PFSK-1 (cell line): Measurements from ENCODE around the gene HEXIM1.

Experiments used
- FOXP2 ChIP-seq: optimal IDR thresholded peaks from 2 replicates; pipeline ENCODE3; 2011; ENCODE audit warnings: borderline replicate concordance, control low read depth, inconsistent platforms; ENCODE audit not compliant: insufficient read depth; ENCODE audit errors: extremely low read length, extremely low read depth
- POLR2AphosphoS5 ChIP-seq: IDR thresholded peaks from 2 replicates; pipeline ENCODE4 v1.6.1; 2012; ENCODE audit warnings: low read depth, mild to moderate bottlenecking, control low read depth, low read length, moderate library complexity
- SIN3A ChIP-seq: IDR thresholded peaks from 2 replicates; pipeline ENCODE4 v1.6.1; 2012; ENCODE audit warnings: mild to moderate bottlenecking, low read length, moderate library complexity, borderline replicate concordance; ENCODE audit not compliant: insufficient read depth
- TAF1 ChIP-seq: IDR thresholded peaks from 2 replicates; pipeline ENCODE4 v1.6.1; 2012; ENCODE audit warnings: low read length, control low read depth, borderline replicate concordance; ENCODE audit not compliant: insufficient read depth
- TF ChIP-seq, protein P1 (sequence below), 2 experiments: IDR thresholded peaks; 2 replicates each; pipeline versions ENCODE4 v1.6.1 to v1.8.0; 2011 to 2012; ENCODE audit warnings: low read depth in 2 of 2, low read length in 2 of 2, control low read depth in 1 of 2, inconsistent platforms in 1 of 2, mild to moderate bottlenecking in 1 of 2, moderate library complexity in 1 of 2; ENCODE audit not compliant: insufficient read depth in 1 of 2

The HEXIM1 gene

GRCh38 chr17:45102856-45103255 lies 45.4 kb upstream of the HEXIM1 start:
- TF ChIP-seq FOXP2 (no peak), SIN3A (no peak), POLR2AphosphoS5 (no peak), TAF1 (no peak)
- TF ChIP-seq, protein P1, sequence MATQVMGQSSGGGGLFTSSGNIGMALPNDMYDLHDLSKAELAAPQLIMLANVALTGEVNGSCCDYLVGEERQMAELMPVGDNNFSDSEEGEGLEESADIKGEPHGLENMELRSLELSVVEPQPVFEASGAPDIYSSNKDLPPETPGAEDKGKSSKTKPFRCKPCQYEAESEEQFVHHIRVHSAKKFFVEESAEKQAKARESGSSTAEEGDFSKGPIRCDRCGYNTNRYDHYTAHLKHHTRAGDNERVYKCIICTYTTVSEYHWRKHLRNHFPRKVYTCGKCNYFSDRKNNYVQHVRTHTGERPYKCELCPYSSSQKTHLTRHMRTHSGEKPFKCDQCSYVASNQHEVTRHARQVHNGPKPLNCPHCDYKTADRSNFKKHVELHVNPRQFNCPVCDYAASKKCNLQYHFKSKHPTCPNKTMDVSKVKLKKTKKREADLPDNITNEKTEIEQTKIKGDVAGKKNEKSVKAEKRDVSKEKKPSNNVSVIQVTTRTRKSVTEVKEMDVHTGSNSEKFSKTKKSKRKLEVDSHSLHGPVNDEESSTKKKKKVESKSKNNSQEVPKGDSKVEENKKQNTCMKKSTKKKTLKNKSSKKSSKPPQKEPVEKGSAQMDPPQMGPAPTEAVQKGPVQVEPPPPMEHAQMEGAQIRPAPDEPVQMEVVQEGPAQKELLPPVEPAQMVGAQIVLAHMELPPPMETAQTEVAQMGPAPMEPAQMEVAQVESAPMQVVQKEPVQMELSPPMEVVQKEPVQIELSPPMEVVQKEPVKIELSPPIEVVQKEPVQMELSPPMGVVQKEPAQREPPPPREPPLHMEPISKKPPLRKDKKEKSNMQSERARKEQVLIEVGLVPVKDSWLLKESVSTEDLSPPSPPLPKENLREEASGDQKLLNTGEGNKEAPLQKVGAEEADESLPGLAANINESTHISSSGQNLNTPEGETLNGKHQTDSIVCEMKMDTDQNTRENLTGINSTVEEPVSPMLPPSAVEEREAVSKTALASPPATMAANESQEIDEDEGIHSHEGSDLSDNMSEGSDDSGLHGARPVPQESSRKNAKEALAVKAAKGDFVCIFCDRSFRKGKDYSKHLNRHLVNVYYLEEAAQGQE (IDR thresholded peaks at IDR 0.05; ENCODE audit: insufficient read depth in 1 of 2, low read depth in 2 of 2, low read length in 2 of 2), result no peak

- TF ChIP-seq, protein P1 (IDR thresholded peaks at IDR 0.05; ENCODE audit: insufficient read depth in 1 of 2, low read depth in 2 of 2, low read length in 2 of 2), result no peak
Measured at GRCh38 chr17:45103269-45103795, 44.9 kb upstream of the HEXIM1 start.

GRCh38 chr17:45104029-45104428 lies 44.2 kb upstream of the HEXIM1 start:
- TF ChIP-seq FOXP2 (no peak), POLR2AphosphoS5 (0 out of 2 replicates have a peak, but pooled peaks have one; percentile 13)

DNA sequence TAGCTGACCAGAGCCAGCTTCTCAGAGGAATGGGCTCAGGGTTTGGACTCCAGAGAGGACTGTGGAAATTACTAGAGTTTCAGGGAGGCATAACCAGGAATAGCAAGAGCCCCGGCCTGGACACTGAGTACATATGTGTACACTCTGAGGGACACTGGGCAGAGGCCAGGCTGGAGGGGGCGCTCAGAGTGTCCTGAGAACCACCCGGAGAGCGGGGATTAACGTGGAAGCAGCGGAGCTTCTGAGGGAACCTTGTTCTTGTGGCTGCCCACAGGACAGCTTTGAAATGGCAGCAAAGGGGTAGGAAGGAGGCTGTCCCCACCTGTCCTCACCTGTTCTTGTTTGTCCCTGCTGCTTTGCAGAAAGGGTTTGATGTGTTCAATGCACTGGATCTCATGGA lies 43.8 kb upstream of the HEXIM1 start:
- TF ChIP-seq TAF1 (no peak), POLR2AphosphoS5 (no peak), SIN3A (no peak), FOXP2 (no peak)
- TF ChIP-seq, protein P1 (IDR thresholded peaks at IDR 0.05; ENCODE audit: insufficient read depth in 1 of 2, low read depth in 2 of 2, low read length in 2 of 2), result no peak

DNA sequence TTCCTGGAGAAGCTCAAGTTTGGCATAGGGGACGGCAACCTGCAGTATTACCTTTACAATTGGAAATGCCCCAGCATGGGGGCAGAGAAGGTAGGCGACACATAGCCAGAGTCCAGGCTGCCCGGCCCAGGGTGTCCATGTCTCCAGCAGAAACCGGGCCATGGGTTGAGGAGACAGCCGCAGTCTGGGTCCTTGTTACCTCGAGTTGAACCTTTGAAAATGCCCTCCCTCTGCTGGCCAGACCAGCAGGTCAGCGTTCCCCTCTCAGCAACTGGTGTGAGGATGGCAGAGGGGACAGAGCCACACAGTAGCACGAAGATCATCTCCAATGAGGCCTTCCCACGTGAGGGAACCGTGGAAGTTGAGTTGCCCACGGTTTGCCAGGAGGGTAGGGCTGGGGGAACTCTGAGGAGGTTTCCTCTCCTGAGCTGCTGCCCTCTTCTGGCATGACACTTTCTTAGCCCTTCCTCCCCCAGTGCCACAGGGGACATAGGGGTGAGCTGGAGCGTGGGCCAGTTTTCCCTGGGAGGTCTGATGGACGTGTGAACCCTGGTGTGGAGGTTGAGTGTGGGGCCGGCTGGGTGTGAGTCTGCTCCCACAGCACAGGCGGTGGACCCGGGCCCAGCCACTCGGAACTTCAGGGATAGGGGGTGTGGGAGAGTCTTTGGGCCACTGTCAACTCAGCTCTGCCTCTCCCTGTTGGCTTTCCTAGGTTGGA lies 43.2 kb upstream of the HEXIM1 start:
- TF ChIP-seq FOXP2, result no peak

DNA sequence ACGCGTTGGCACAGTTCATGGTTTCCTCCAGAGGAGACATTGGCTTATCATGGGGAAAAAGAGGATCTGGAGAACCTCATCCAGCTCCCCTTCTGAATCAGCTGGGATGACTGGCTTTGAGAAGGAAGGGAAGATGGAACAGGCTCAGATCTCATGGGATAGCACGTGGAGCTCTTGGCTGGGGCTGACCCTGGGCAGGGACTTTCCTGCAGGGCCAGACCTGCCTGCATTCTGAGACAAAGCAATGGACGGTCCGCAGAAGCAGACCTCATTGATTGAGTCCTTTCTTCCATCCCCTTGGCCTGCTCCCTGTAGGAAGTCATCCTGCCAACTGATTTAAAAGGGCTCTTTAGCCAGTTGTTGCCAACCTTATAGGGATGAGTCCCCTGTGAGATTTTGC lies 42.2 kb upstream of the HEXIM1 start:
- TF ChIP-seq, protein P1 (IDR thresholded peaks at IDR 0.05; ENCODE audit: insufficient read depth in 1 of 2, low read depth in 2 of 2, low read length in 2 of 2), result no peak
- TF ChIP-seq POLR2AphosphoS5, result no peak
- no peak for TF ChIP-seq SIN3A
- no peak for TF ChIP-seq FOXP2
- TF ChIP-seq TAF1, result no peak
